H9 (cell line): Measurements from ENCODE around the gene PIGS. TPM values are rescaled to one million over a fixed set of nuclear protein-coding genes. Genes with fewer than 3 reads are reported as not detected.

Experiments
- DNase-seq: peaks from one replicate; pipeline ENCODE4 v3.0.0-alpha.2; 2017
- H2AFZ ChIP-seq: one replicate; pipeline ENCODE4 v1.6.1; 2013; ENCODE audit warnings: mild to moderate bottlenecking, low read length, control low read depth, moderate library complexity
- H2AK5ac ChIP-seq: 2 replicates; pipeline ENCODE4 v1.6.1; 2013; ENCODE audit warnings: low read length, control low read depth, mixed read lengths; ENCODE audit not compliant: insufficient read length
- H2BK120ac ChIP-seq: one replicate; pipeline ENCODE4 v1.6.1; 2013; ENCODE audit warnings: low read depth, mild to moderate bottlenecking, low read length, control low read depth, inconsistent platforms; ENCODE audit not compliant: poor library complexity, severe bottlenecking
- H2BK12ac ChIP-seq: 2 replicates; pipeline ENCODE4 v1.6.1; 2013; ENCODE audit warnings: low read length, control low read depth, mixed read lengths, low read depth; ENCODE audit not compliant: insufficient read length
- H2BK15ac ChIP-seq: 2 replicates; pipeline ENCODE4 v1.6.1; 2013; ENCODE audit warnings: low read depth, low read length, control low read depth
- H2BK20ac ChIP-seq: one replicate; pipeline ENCODE4 v1.6.1; 2013; ENCODE audit warnings: low read depth, mild to moderate bottlenecking, low read length, control low read depth, inconsistent platforms; ENCODE audit not compliant: poor library complexity, severe bottlenecking
- H2BK5ac ChIP-seq: 2 replicates; pipeline ENCODE4 v1.6.1; 2013; ENCODE audit warnings: low read length, control low read depth, mixed read lengths; ENCODE audit not compliant: insufficient read length
- H3K14ac ChIP-seq: 2 replicates; pipeline ENCODE4 v1.6.1; 2013; ENCODE audit warnings: low read length, control low read depth; ENCODE audit not compliant: insufficient read depth
- H3K18ac ChIP-seq: 2 replicates; pipeline ENCODE4 v1.6.1; 2013; ENCODE audit warnings: low read depth, mild to moderate bottlenecking, mixed read lengths, low read length, control low read depth; ENCODE audit not compliant: insufficient read length
- H3K23ac ChIP-seq: 2 replicates; pipeline ENCODE4 v1.6.1; 2013; ENCODE audit warnings: low read length, control low read depth, mixed read lengths, low read depth; ENCODE audit not compliant: insufficient read length
- H3K23me2 ChIP-seq: 2 replicates; pipeline ENCODE4 v1.6.1; 2013; ENCODE audit warnings: low read depth, mild to moderate bottlenecking, mixed read lengths, low read length, control low read depth; ENCODE audit not compliant: insufficient read length, poor library complexity, severe bottlenecking
- H3K27ac ChIP-seq: 2 replicates; pipeline ENCODE4 v1.5.1; 2013; ENCODE audit warnings: low read length, control low read depth, mixed read lengths, low read depth; ENCODE audit not compliant: insufficient read length
- H3K27me3 ChIP-seq: 2 replicates; pipeline ENCODE4 v1.6.1; 2013; ENCODE audit warnings: low read length, control low read depth, inconsistent platforms; ENCODE audit not compliant: insufficient read depth
- H3K4ac ChIP-seq: 2 replicates; pipeline ENCODE4 v1.6.1; 2013; ENCODE audit warnings: low read depth, mild to moderate bottlenecking, control low read depth, inconsistent platforms, low read length, moderate library complexity
- H3K4me1 ChIP-seq: 2 replicates; pipeline ENCODE4 v1.6.1; 2013; ENCODE audit warnings: low read length, control low read depth, inconsistent platforms; ENCODE audit not compliant: insufficient read depth
- H3K4me2 ChIP-seq: 2 replicates; pipeline ENCODE4 v1.6.1; 2013; ENCODE audit warnings: low read length, control low read depth, mixed read lengths; ENCODE audit not compliant: insufficient read length, insufficient read depth
- H3K56ac ChIP-seq: 2 replicates; pipeline ENCODE4 v1.6.1; 2013; ENCODE audit warnings: low read depth, mild to moderate bottlenecking, mixed read lengths, low read length, control low read depth; ENCODE audit not compliant: insufficient read length
- H3K79me1 ChIP-seq: 2 replicates; pipeline ENCODE4 v1.6.1; 2013; ENCODE audit warnings: low read depth, mild to moderate bottlenecking, moderate library complexity, low read length, control low read depth, inconsistent platforms; ENCODE audit not compliant: insufficient read depth, poor library complexity, severe bottlenecking
- H3K79me2 ChIP-seq: 2 replicates; pipeline ENCODE4 v1.6.1; 2013; ENCODE audit warnings: low read length, control low read depth, inconsistent platforms; ENCODE audit not compliant: insufficient read depth
- H3K9ac ChIP-seq: 2 replicates; pipeline ENCODE4 v1.6.1; 2013; ENCODE audit warnings: low read length, control low read depth, mixed read lengths; ENCODE audit not compliant: insufficient read length; ENCODE audit errors: extremely low read depth
- H3K9me3 ChIP-seq: one replicate; pipeline ENCODE4 v1.6.1; 2013; ENCODE audit warnings: low read depth, low read length, inconsistent platforms; ENCODE audit not compliant: control insufficient read depth
- H3T11ph ChIP-seq: one replicate; pipeline ENCODE4 v1.6.1; 2013; ENCODE audit warnings: mild to moderate bottlenecking, low read length, control low read depth, inconsistent platforms
- H4K20me1 ChIP-seq: one replicate; pipeline ENCODE4 v1.6.1; 2013; ENCODE audit not compliant: control insufficient read depth, insufficient read length, insufficient read depth
- H4K5ac ChIP-seq: 2 replicates; pipeline ENCODE4 v1.6.1; 2013; ENCODE audit warnings: low read depth, mild to moderate bottlenecking, mixed read lengths, low read length, control low read depth; ENCODE audit not compliant: insufficient read length
- H4K8ac ChIP-seq: replicated peaks from 2 replicates; pipeline ENCODE4 v1.6.1; 2013; ENCODE audit warnings: low read length, control low read depth, mixed read lengths, low read depth; ENCODE audit not compliant: insufficient read length
- H4K91ac ChIP-seq: 2 replicates; pipeline ENCODE4 v1.6.1; 2013; ENCODE audit warnings: low read depth, mild to moderate bottlenecking, moderate library complexity, mixed read lengths, low read length, control low read depth; ENCODE audit not compliant: insufficient read length
- H3K27ac Mint-ChIP-seq, 3 experiments: 2 replicates in 2 of 3; 3 replicates in 1 of 3; pipeline ENCODE4 v1.8.0; 2020 to 2021; ENCODE audit warnings: mixed read lengths in 3 of 3, mild to moderate bottlenecking in 1 of 3, moderate library complexity in 1 of 3
- H3K27me3 Mint-ChIP-seq: 2 replicates; pipeline ENCODE4 v1.8.0; 2021; ENCODE audit warnings: low read depth, mild to moderate bottlenecking, moderate library complexity, mixed read lengths
- H3K36me3 Mint-ChIP-seq, 3 experiments: 2 replicates in 2 of 3; 3 replicates in 1 of 3; pipeline ENCODE4 v1.8.0; 2020 to 2021; ENCODE audit warnings: low read depth in 3 of 3, mixed read lengths in 3 of 3; ENCODE audit not compliant: insufficient read depth in 1 of 3
- H3K4me1 Mint-ChIP-seq, 2 experiments: 2 replicates each; pipeline ENCODE4 v1.8.0; 2020; ENCODE audit warnings: mixed read lengths in 2 of 2
- H3K4me3 Mint-ChIP-seq, 2 experiments: 2 replicates in 1 of 2; 3 replicates in 1 of 2; pipeline ENCODE4 v1.8.0; 2020 to 2021; ENCODE audit warnings: mild to moderate bottlenecking in 2 of 2, mixed read lengths in 2 of 2, moderate library complexity in 1 of 2
- H3K9me3 Mint-ChIP-seq, 2 experiments: 2 replicates in 1 of 2; 3 replicates in 1 of 2; pipeline ENCODE4 v1.8.0; 2020; ENCODE audit warnings: mild to moderate bottlenecking in 2 of 2, mixed read lengths in 2 of 2, moderate library complexity in 1 of 2
- CTCF ChIP-seq: fragments of 200-600 bp; sonication (generic); conservative IDR thresholded peaks from 3 replicates; pipeline ENCODE4 v1.8.0; 2021; ENCODE audit warnings: antibody characterized with exemption, mild to moderate bottlenecking
- WGBS: extraction: QIAGEN DNeasy Blood & Tissue Kit; methylation state at CpG from one replicate; pipeline ENCODE4 v1.1.7; 2013; ENCODE audit warnings: missing lambda C conversion rate, low lambda C conversion rate, mixed read lengths; ENCODE audit not compliant: insufficient read length; ENCODE audit errors: extremely low coverage; 5-methylcytosine and 5-hydroxymethylcytosine counted together
- total RNA-seq: library from RNA; stranded (reverse); gene quantifications from 2 replicates; pipeline ENCODE4 v1.2.1, GENCODE V29; 2021

Gene PIGS
- total RNA-seq, 1 experiment from 2014 or later = 45.8 TPM

GRCh38 chr17:28538296-28538895 is 32.9 kb downstream of the PIGS start:
- Histone ChIP-seq H2AFZ (no peak overlapping the region), H3K56ac (no peak overlapping the region), H4K8ac (no peak overlapping the region), H3K4me1 (no peaks in the 10 kb centered on the region), H3K27ac (no peak overlapping the region), H2BK12ac (no peak overlapping the region), H3K79me2 (no peaks in the 10 kb centered on the region), H2BK15ac (no peak overlapping the region), H3K4me2 (no peak overlapping the region), H3K18ac (no peak overlapping the region), H4K91ac (no peak overlapping the region), H4K5ac (no peak overlapping the region), H3K14ac (no peak overlapping the region), H3K79me1 (no peaks in the 10 kb centered on the region), H3K4ac (no peak overlapping the region), H3T11ph (no peak overlapping the region), H3K9ac (no peak overlapping the region), H2BK20ac (no peak overlapping the region), H2BK5ac (no peak overlapping the region), H4K20me1 (no peaks in the 10 kb centered on the region), H3K23me2 (no peaks in the 10 kb centered on the region), H2AK5ac (no peak overlapping the region), H3K23ac (no peak overlapping the region), H3K27me3 (no peaks in the 10 kb centered on the region), H3K9me3 (no peaks in the 10 kb centered on the region), H2BK120ac (no peak overlapping the region)
- no CpG with 5 or more reads among the region's 14 CpGs for WGBS
- Mint-ChIP-seq H3K36me3 (no peaks in the 10 kb centered on the region), H3K4me3 (no peak overlapping the region), H3K27ac (no peak overlapping the region), H3K4me1 (peaks cover 0 to 10% of the 10 kb centered on the region in 2 experiments; a peak in 1 of 4 replicates), H3K27me3 (no peaks in the 10 kb centered on the region; the same call in 1 of the 2 replicates), H3K9me3 (no peaks in the 10 kb centered on the region)
- TF ChIP-seq CTCF = no peak
- DNase-seq = no peak
